SK-MEL-5 (cell line): ENCODE data around the gene CTNNA3. TPM values are rescaled to one million over a fixed set of nuclear protein-coding genes. Genes with fewer than 3 reads are reported as not detected.

Source experiments
- DNase-seq: peaks from one replicate; pipeline ENCODE4 v3.0.0-alpha.2; 2016; ENCODE audit warnings: low read depth, low spot score
- in situ Hi-C: cut with HindIII; loops from 2 replicates; pipeline ENCODE4 v1.10.0; 2016; ENCODE audit warnings: low sequenced_read_pairs, high pct_unique_total_duplicates, low pct_unique_long_range_greater_than_20kb
- total RNA-seq: library from RNA; depleted of rRNA; stranded (reverse); fragments of >200 nt; shearing (Covaris generic); gene quantifications from 2 replicates; pipeline ENCODE4 v1.2.3, GENCODE V29; 2014

Gene CTNNA3
- total RNA-seq, 1 experiment from 2014 or later = not detected

DNA sequence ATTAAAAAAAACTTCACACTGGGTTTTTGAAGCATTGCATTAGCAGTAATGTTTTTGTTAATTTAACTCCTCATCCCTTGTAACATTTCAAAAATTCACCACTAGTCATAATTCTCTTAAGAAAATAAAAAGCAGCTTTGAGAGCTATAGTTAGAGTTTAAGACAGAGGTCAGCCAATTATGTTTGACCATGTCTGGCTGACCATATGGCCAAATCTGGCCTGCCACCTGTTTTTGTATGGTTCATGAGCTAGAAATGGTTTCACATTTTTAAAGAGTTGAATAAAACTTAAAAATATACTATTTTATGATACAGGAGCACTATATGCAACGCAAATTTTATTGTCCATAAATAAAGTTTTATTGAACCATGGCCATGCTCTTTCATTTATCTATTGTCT lies 843.2 kb downstream of the CTNNA3 start:
- in situ Hi-C loops = no loop called here
- DNase-seq = no peak

DNA sequence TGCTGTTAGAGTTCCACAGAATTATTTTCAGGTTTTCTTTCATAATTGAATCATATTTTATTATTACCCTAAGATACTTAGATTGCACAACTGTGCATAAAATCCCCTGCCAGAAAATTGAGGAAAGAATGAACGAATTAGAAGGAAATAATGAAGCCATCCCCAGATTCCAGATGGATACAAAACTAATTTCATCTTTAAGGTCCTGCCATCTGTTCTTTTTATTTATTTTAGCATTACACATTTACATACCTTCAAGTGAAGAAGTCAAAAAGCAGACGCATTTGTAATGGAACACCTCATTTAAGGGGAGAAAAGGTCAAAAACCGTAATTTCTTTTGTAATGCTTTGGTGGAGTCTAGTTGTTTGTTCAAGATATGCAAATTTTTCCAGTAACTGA lies 847.1 kb downstream of the CTNNA3 start:
- in situ Hi-C loops = no loop called here
- DNase-seq = no peak

DNA sequence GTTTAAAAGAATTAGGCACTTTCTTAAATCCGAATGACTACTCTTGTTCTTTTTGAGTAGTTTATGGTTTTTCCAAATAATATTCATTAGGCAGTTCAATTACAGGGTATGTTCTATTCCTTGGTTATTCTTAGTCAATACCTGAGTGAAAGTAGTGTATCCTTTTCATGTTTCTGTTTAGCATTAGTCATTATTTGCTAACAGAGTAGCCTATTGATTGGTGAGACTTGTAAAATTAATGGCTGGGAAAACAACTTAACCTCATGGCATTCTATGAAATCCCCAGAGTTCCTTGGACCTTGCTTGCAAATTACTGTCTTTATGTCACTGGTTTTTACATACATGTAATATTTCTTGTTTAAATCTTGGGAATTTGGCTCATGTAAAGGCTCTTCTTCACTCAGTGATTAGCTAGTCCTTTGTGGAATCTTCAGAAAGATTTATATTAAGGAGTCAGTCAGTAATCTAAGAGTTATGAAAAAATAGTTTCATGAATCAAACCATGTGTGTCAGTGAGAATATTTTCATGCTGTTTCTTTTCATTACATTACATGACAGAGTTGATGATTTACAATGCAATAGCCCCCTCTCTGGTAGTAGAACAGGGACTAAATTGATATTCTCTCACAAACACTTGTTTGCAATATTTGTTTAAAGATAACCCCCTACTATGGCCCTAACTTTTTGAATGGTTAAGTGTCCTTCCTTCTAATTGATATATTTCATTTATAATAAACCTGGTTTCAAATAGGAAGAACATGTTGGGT lies 851.6 kb downstream of the CTNNA3 start:
- in situ Hi-C loops = no loop called here
- DNase-seq = peak; percentile 3

DNA sequence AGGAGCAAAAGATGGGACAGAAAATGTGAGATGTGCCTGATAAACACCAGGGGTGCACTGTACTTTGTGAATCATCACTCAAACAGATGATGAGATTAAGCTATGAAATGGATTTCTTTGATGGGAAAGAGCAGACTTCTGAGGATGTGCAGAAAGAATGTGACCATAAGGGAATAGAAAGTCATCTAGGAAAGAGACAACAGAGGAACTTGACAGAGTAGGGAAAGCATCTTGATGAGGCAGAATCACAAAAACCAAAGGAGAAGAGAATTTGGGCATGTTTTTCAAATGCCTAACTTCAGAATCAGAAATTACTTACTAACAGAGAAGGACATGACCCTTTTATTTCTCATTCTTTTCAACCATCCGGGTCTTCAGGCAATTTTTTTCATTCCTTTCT lies 852.6 kb downstream of the CTNNA3 start:
- DNase-seq = no peak

DNA sequence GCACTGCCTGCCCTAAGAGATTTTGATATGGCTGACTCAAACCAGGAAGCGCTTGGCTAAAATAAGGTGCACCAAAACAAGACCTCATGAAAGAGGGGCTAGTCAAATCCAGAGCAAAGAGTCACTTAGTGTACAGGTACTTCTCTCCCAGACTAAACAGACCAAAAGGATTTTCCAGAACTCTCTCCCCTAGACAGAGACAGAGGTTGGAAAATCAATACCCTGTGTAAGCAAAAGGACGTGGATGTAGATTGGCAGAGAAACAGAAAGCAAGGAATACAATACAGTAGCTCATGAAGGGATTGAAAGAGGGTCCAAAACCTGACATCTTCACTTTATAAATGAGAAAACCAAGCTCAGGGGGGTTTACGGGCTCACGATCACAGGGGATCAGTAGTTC lies 853.1 kb downstream of the CTNNA3 start:
- in situ Hi-C loops = no loop called here
- DNase-seq = no peak

More for the DNA sequence above, 852.6 kb downstream of the CTNNA3 start:
- in situ Hi-C loops = no loop called here

DNA sequence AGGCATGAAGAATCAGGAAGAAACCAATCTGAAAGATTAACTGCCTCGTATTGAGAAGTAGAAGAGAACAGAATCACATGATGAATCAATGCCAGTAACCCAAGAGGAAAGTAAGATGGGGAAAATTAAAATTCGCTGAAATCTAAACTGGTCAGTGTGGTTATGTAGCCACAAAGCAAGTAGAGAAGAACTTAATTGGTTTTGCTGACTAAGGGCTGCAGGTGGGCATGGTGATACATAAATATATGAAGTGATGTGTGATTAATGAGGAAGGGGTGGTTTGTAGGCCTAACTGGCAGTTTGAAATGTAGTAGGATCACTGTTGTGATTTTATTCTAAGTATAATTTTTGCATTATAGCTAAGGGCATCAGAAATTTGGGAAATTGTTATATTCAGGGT lies 853.6 kb downstream of the CTNNA3 start:
- in situ Hi-C loops = no loop called here
- DNase-seq = no peak

DNA sequence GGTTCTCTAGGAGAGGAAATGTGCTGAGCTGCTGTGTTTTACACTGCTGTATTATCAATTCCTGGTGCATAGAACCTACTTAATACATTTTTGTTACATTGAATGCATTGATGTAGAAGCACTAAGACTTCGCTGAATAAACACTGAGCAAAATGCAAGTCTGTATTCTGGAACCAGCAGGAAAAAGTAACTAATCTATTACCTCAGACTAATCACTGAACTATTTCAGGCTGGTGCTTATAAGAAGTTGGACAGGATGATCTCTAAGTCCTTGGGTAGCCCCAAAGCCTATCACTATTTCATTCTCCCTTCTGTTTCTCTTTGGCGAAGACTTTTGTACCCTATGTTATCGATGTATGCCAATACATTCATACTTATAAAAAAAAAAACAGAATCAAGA lies 857.3 kb downstream of the CTNNA3 start:
- no peak for DNase-seq
- in situ Hi-C loops = no loop called here

DNA sequence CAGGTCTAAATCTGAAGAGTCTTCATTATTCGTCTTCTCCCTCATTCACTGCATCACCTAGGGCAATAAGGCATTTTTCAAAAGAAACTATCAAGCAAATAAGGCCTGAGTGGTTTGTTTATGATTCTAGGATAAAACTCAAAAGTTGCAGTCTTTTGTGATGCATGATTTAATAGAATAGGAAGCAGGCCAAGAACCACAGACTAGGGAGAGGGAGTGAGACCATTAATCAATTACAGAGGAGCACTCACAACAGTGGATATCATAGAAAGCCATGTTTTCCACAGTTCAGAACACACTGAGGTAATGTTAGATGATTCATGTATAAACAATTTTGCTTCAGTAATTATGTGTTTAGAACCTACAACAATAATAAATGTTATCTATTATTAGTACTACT lies 858.0 kb downstream of the CTNNA3 start:
- no peak for DNase-seq
- in situ Hi-C loops = no loop called here

DNA sequence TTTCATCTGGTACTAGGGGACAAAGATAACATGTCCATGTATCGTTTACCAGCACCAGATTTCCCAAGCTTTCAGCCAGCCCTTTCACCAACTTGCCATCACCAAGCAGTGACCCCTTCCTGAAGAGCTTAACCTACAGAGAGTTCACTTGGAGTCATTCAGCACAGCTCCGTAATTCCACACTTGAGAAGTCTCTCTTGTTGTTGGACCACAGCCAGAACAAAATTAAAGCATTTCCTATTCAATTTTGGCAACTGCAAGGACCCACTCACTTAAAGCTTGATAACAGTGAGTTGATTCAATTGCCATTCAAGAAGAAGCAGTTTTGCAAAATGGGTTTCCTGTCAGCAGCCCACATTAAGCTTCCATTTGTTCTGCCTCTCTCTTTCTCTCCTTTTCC lies 858.7 kb downstream of the CTNNA3 start:
- in situ Hi-C loops = no loop called here
- DNase-seq = no peak

DNA sequence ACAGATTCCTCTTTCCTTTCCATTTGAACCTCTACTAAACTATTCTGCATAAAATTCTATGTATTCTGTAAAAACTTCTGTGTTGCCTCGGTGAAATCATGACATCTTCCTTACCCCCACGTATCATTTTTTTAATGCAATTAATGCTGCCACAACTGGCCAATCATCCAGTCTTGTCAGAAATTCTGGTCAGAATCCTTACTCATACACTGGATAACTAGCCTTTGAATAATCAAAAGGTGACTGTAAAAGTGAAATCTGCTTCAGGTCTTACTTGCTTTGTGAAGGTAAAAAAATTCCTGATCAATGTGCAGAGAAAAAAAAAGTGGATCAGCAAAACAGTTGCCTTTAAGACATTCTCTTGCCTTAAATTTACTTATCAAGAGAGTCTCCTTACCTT lies 859.2 kb downstream of the CTNNA3 start:
- no peak for DNase-seq
- in situ Hi-C loops = no loop called here

DNA sequence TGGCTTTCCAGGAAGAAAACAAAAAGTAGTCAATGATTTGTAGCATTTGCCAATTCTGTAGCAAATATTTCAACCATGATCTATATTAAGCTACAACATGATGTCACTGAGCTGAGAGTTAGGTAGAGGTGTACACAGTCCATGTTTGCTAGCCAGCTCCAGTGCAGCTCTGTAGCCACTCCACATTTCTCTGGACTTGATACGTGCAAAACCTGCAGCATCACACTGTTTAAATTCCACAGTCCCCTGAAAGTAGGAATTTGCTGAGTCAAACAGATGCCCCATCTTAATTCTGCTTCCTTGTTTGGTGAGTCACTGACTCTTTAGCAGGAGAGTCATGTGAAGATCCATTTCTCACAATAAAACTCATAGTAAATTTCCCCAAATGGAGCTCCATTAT lies 859.9 kb downstream of the CTNNA3 start:
- in situ Hi-C loops = no loop called here
- no peak for DNase-seq

DNA sequence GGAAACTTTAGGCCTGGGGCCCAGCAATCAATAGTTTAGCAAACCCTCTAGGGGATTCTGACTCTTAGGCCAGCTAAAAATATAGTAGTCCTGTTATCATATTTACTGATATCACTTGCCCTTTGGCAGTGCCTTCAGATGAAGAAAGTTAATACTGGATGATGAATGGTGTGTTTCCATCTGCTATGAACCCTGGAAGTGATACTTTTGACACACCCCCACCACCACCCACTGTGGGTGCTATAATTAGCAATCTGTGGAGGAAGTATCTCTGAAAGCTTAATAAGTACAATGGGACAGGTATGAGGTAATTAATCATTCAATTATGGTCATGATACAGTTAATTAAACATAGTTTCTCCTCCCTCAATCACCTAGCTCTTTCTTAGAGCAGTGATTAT lies 860.6 kb downstream of the CTNNA3 start:
- in situ Hi-C loops = no loop called here
- no peak for DNase-seq

DNA sequence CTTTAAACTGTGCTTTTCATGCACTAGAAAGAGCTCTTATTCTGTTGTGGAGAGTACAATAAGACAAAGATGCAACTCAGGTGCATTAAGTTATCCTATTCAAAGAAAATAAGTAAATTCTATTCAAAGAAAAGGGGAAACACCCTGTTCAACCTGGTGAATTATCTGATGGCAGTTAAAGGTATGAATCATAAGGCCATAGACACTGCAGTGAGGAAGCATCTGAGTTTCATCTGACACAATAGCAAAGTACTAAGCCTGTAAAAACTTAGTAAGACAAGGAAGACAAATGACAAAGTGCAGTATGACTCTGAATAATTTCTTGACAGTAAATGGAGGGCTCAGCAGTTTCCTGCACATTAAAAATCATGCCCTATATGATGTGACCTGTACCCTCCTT lies 861.2 kb downstream of the CTNNA3 start:
- no peak for DNase-seq
- in situ Hi-C loops = no loop called here

DNA sequence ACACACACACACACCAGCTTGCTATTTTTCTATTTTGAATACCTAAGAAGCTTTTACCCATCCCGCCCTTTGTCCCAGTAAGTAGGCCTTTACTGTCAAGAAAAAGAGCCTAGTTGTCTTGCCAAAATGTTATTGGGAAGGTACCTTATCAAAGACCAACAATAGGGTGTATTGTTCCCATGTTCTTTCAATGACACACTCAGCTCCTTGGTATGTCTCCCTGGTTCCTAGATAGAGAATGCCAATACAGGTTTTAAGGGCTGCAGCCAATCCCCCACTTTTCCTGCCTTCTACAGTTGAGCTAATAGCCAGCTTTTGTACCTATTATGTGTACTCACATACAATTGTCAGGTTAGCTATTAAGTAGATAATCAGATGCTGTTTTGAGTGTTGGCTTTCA lies 862.1 kb downstream of the CTNNA3 start:
- in situ Hi-C loops = no loop called here
- DNase-seq = no peak

DNA sequence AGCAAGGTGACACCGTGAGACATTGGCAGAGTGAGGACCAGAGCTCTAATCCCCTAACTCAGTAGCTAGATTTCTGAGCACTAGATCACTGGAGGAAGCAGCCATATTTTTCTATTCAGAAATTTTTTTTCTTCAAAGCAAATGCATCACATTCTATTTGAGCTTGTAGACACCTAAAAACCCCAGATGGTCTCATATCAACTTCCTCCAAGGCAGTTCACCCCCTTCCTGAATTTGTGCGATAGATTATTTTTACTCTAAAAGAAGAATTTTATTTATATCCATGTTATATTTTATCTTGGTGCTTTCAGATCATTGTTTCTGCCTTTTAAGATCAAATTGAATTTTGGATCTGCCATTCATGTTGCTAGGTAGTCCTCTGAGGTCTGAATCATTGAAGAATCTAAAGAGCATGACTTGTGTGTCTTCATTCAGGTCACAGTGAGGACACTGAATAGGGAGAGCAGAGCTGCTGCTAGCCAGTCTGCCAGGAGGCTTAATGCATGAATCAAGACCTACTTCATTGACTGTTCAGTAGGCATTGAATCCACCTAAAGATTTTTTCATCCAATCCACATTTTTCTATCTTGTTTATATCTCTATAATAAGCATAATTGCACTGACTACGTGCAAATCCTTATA lies 863.1 kb downstream of the CTNNA3 start:
- DNase-seq = no peak
- in situ Hi-C loops = no loop called here

DNA sequence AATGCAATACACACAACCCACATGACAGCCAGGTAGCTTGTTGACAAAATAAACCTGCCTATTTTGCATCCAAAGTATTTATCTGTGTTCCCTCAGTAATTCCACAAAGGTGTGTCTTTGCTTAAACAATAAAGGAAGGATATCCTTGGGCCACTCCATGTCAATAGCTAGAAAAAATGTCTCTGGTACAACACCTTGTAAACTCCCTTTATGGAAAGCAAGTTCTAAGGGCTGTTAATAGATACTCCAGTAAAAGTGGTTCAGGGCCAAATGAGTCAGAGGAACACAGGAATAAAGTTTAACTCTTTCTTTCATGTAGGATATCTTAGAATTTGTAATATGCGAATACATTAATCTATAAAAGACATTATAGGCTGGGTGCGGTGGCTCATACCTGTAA lies 867.0 kb downstream of the CTNNA3 start:
- in situ Hi-C loops = no loop called here

DNA sequence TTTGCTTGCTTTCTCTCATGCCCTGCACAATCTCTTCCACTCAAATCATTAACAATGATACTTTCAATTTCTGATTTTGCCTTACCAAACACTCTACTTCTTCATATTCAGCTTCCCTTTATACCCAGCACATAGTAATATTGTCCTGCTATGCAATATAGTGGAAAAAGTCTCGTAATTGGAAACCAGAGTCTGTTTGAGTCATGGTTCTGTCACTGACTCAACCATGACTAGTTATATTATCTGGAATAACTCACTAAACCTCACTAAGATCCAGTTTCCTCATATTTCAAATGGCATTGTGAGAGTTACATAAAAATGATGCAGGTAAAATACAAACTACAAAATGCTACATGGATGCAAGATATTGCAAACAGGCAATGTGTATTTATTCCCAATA lies 868.6 kb downstream of the CTNNA3 start:
- in situ Hi-C loops = no loop called here
- DNase-seq = no peak

More for the DNA sequence above, 867.0 kb downstream of the CTNNA3 start:
- no peak for DNase-seq

DNA sequence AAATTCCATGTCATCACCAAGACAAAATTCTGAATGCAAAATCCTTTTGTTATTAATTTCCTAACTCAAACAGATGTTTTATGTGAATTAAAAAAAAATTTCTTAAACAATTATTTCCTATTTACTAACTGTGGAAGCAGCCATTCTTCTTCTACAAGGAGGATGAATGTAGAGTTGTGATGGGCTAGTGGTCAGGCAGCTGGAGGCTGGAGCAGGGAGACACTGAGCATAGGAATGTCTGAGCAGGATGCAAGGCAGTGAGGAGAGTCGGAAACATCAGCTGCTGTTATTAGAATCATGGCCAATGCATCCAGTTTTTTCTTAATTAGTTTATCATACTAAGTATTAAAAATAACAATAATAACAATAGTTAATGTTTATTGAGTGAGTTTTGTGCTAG lies 872.7 kb downstream of the CTNNA3 start:
- in situ Hi-C loops = no loop called here
- no peak for DNase-seq

DNA sequence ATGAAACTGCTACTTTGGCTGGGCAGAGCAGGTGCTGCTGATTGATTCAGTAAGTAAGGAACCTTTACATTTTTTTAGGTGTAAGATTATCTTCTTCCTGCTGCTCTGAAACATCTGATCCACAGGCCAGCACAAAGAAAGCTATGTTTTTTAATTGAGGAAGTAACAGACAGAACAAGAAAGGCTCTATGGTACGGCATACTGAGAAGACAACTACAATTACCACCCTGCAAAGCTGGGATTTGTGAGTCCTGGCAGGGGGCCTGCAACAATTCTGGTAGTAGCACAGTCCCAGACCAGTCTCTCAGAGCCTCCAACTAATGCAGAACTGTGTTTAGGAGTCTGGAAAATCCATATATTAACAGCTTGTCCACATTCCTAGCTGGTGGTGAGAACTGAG lies 873.2 kb downstream of the CTNNA3 start:
- in situ Hi-C loops = no loop called here

More for the DNA sequence above, 873.2 kb downstream of the CTNNA3 start:
- peak; percentile 44 for DNase-seq
